H1 (cell line): ENCODE results near the gene CCDC88C. TPM values are rescaled to one million over a fixed set of nuclear protein-coding genes. Genes with fewer than 3 reads are reported as not detected.
A peak's percentile ranks its signal among the peaks of the same experiment; 100 is the strongest.

Experiments used
- CTCF ChIA-PET: fragments of 300-600 bp; sonication (Branson Sonifier 250); formaldehyde crosslinking; loops from one replicate; lab custom pipeline; 2021; ENCODE audit not compliant: partially characterized antibody; lab: Charles Lee
- POLR2A ChIA-PET: fragments of 300-600 bp; sonication (Branson Sonifier 250); formaldehyde crosslinking; loops from one replicate; lab custom pipeline; 2021; ENCODE audit warnings: inconsistent platforms; ENCODE audit not compliant: partially characterized antibody; lab: Charles Lee
- DNase-seq, 2 experiments: peaks; one replicate each; pipeline versions ENCODE4 v3.0.0 to v3.0.0-alpha.2; 2010 to 2022; ENCODE audit warnings: low spot score in 2 of 2, low read depth in 1 of 2, mixed read lengths in 1 of 2
- FAIRE-seq: peaks from 2 replicates; lab custom pipeline; 2011; peaks lifted over from hg19 to GRCh38; lab: Jason Lieb, UNC
- H2AFZ ChIP-seq: 2 replicates; pipeline ENCODE4 v1.8.1; 2012; ENCODE audit warnings: low read length, inconsistent platforms
- H2AK5ac ChIP-seq: 2 replicates; pipeline ENCODE4 v1.6.1; 2013; ENCODE audit warnings: low read depth, low read length
- H2BK120ac ChIP-seq: replicated peaks from 2 replicates; pipeline ENCODE3; 2013; ENCODE audit warnings: low read depth, low read length, inconsistent platforms
- H2BK12ac ChIP-seq: 2 replicates; pipeline ENCODE4 v1.6.1; 2013; ENCODE audit warnings: low read depth, low read length
- H2BK15ac ChIP-seq: 2 replicates; pipeline ENCODE4 v1.6.1; 2013; ENCODE audit warnings: low read length
- H2BK20ac ChIP-seq: 2 replicates; pipeline ENCODE4 v1.6.1; 2013; ENCODE audit warnings: low read length
- H2BK5ac ChIP-seq: 2 replicates; pipeline ENCODE4 v1.6.1; 2013; ENCODE audit warnings: low read depth, low read length
- H3K14ac ChIP-seq: 2 replicates; pipeline ENCODE4 v1.6.1; 2013; ENCODE audit warnings: inconsistent platforms; ENCODE audit not compliant: insufficient read length
- H3K18ac ChIP-seq: 2 replicates; pipeline ENCODE4 v1.6.1; 2013; ENCODE audit warnings: low read length; ENCODE audit errors: extremely low read depth
- H3K23ac ChIP-seq: 2 replicates; pipeline ENCODE4 v1.6.1; 2013; ENCODE audit warnings: inconsistent platforms; ENCODE audit not compliant: insufficient read length
- H3K23me2 ChIP-seq: 2 replicates; pipeline ENCODE4 v1.6.1; 2013; ENCODE audit warnings: low read depth, low read length
- H3K27ac ChIP-seq: 2 replicates; pipeline ENCODE4 v1.6.1; 2011; ENCODE audit warnings: low read depth, low read length, inconsistent platforms
- H3K27me3 ChIP-seq, 4 experiments: replicated peaks in 1 of 4; 1 replicate in 1 of 4; 2 replicates in 3 of 4; pipeline versions ENCODE4 v1.6.1 to v1.8.1; 2011 to 2013; ENCODE audit warnings: low read length in 3 of 4, mild to moderate bottlenecking in 3 of 4, inconsistent platforms in 2 of 4, mixed read lengths in 2 of 4, moderate library complexity in 1 of 4; ENCODE audit not compliant: control insufficient read depth in 3 of 4, insufficient read depth in 3 of 4; ENCODE audit errors: extremely low read depth in 1 of 4
- H3K36me3 ChIP-seq, 4 experiments: 2 replicates each; pipeline versions ENCODE4 v1.6.1 to v1.8.1; 2011 to 2013; ENCODE audit warnings: mild to moderate bottlenecking in 4 of 4, low read length in 3 of 4, moderate library complexity in 2 of 4, control low read depth in 1 of 4, inconsistent platforms in 1 of 4; ENCODE audit not compliant: insufficient read depth in 4 of 4, control insufficient read depth in 2 of 4
- H3K4ac ChIP-seq: replicated peaks from 2 replicates; pipeline ENCODE3; 2013; ENCODE audit warnings: low read length, low read depth, mixed read lengths, inconsistent platforms; ENCODE audit not compliant: insufficient read length
- H3K4me1 ChIP-seq, 4 experiments: replicated peaks in 1 of 4; 1 replicate in 1 of 4; 2 replicates in 3 of 4; pipeline versions ENCODE4 v1.6.1 to v1.8.1; 2011 to 2013; ENCODE audit warnings: low read length in 3 of 4, inconsistent platforms in 2 of 4, mixed read lengths in 1 of 4; ENCODE audit not compliant: insufficient read depth in 4 of 4, control insufficient read depth in 3 of 4
- H3K4me2 ChIP-seq, 2 experiments: 2 replicates each; pipeline versions ENCODE4 v1.6.1 to v1.8.1; 2011 to 2013; ENCODE audit warnings: low read depth in 2 of 2, low read length in 2 of 2, control low read depth in 1 of 2, inconsistent platforms in 1 of 2, mild to moderate bottlenecking in 1 of 2; ENCODE audit not compliant: insufficient read depth in 1 of 2
- H3K4me3 ChIP-seq, 4 experiments: fragments of 200-600, 300-600 bp in 1 of 4; sonication (generic), shearing (Covaris generic), sonication (Bioruptor Twin) in 1 of 4; 2 replicates each; pipeline versions ENCODE4 v1.5.1 to v1.8.1; 2011 to 2016; ENCODE audit warnings: low read length in 4 of 4, low read depth in 3 of 4, control low read depth in 2 of 4, inconsistent platforms in 2 of 4, mild to moderate bottlenecking in 2 of 4, mixed read lengths in 1 of 4, moderate library complexity in 1 of 4; ENCODE audit not compliant: insufficient read depth in 2 of 4; ENCODE audit errors: extremely low read depth in 1 of 4
- H3K56ac ChIP-seq: replicated peaks from 2 replicates; pipeline ENCODE3; 2013; ENCODE audit warnings: low read depth, mild to moderate bottlenecking, mixed read lengths, low read length, inconsistent platforms; ENCODE audit not compliant: insufficient read length
- H3K79me1 ChIP-seq: 2 replicates; pipeline ENCODE4 v1.6.1; 2013; ENCODE audit warnings: low read depth, low read length, control low read depth
- H3K79me2 ChIP-seq, 2 experiments: 2 replicates each; pipeline versions ENCODE4 v1.6.1 to v1.8.1; 2012 to 2013; ENCODE audit warnings: low read length in 2 of 2, mild to moderate bottlenecking in 2 of 2, inconsistent platforms in 1 of 2; ENCODE audit not compliant: insufficient read depth in 2 of 2, control insufficient read depth in 1 of 2
- H3K9ac ChIP-seq, 4 experiments: replicated peaks in 1 of 4; 1 replicate in 1 of 4; 2 replicates in 3 of 4; pipeline versions ENCODE4 v1.6.1 to v1.8.1; 2011 to 2013; ENCODE audit warnings: low read depth in 3 of 4, low read length in 3 of 4, control low read depth in 2 of 4, mild to moderate bottlenecking in 2 of 4, moderate library complexity in 2 of 4, inconsistent platforms in 1 of 4; ENCODE audit errors: extremely low read depth in 1 of 4
- H3K9me3 ChIP-seq, 2 experiments: 2 replicates each; pipeline versions ENCODE4 v1.6.1 to v1.8.1; 2012 to 2013; ENCODE audit warnings: mild to moderate bottlenecking in 2 of 2, moderate library complexity in 2 of 2, control low read depth in 1 of 2, inconsistent platforms in 1 of 2, low read depth in 1 of 2, low read length in 1 of 2, mixed read lengths in 1 of 2; ENCODE audit not compliant: insufficient read depth in 2 of 2
- H4K20me1 ChIP-seq, 2 experiments: replicated peaks in 1 of 2; 2 replicates each; pipeline versions ENCODE3 to v1.8.1; 2011 to 2013; ENCODE audit warnings: inconsistent platforms in 2 of 2, low read length in 2 of 2, mild to moderate bottlenecking in 1 of 2; ENCODE audit not compliant: insufficient read depth in 2 of 2, control insufficient read depth in 1 of 2
- H4K5ac ChIP-seq: 2 replicates; pipeline ENCODE4 v1.6.1; 2013; ENCODE audit warnings: low read length, low read depth, mixed read lengths, inconsistent platforms; ENCODE audit not compliant: insufficient read length
- H4K8ac ChIP-seq: 2 replicates; pipeline ENCODE4 v1.8.0; 2013; ENCODE audit warnings: mild to moderate bottlenecking, moderate library complexity, low read length, inconsistent platforms; ENCODE audit not compliant: insufficient read depth; ENCODE audit errors: extremely low read depth
- H4K91ac ChIP-seq: replicated peaks from 2 replicates; pipeline ENCODE3; 2013; ENCODE audit warnings: low read length, mixed read lengths, inconsistent platforms; ENCODE audit not compliant: insufficient read length
- WGBS, 2 experiments: shearing (Covaris generic) in 1 of 2; methylation state at CpG; one replicate each; pipeline versions ENCODE4 v1.1.6 to v1.1.7; 2013 to 2015; ENCODE audit warnings: low lambda C conversion rate in 2 of 2, mixed read lengths in 2 of 2, inconsistent platforms in 1 of 2, low coverage in 1 of 2, missing lambda C conversion rate in 1 of 2; ENCODE audit not compliant: insufficient replicate concordance in 2 of 2, insufficient coverage in 1 of 2, insufficient read length in 1 of 2; ENCODE audit errors: extremely low coverage in 1 of 2, missing lambda C conversion rate in 1 of 2; 5-methylcytosine and 5-hydroxymethylcytosine counted together
- polyA plus RNA-seq, 7 experiments: library from polyadenylated mRNA; depleted of rRNA in 3 of 7; stranded (reverse) in 5 of 7; unstranded in 2 of 7; fragments of >200 nt in 5 of 7; fragments of 200-250 nt in 2 of 7; gene quantifications; 1 replicate in 5 of 7; 2 replicates in 1 of 7; 4 replicates in 1 of 7; pipeline versions ENCODE4 v1.2.1 to v1.2.3, GENCODE V29; 2011 to 2013; ENCODE audit warnings: missing spikeins in 2 of 7, mixed read lengths in 2 of 7
- total RNA-seq: library from RNA; stranded (reverse); fragmentation: NEBNext Ultra II Directional; extraction: Animal tissue kit (Norgen Biotek cat#: 25700); gene quantifications from 2 replicates; pipeline ENCODE4 v1.2.1, GENCODE V29; 2021

CCDC88C gene
- total and polyA plus RNA-seq, 2 of the 8 experiments (the other 6 are each of a cell fraction or from before 2014, with no cell fraction given): 10.3 to 57.7 TPM

DNA sequence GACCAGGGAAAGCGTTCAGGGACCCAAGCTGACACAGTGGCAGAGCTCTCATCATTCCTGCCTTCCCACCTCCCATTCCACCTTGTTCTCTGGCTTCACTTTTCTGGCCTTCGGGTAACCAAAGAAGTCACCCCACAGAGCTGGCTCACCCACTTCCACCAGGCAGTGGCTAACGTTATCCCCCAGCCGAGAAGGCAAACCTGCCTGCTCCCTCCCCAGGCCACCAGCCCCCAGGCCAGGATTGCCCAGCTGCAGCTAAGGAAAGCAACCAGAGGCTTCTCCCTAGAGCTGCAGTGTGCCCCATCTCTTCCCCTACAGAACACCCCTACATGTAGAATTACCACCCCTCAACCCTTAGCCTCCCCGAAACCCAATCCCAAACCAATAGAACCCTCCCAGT, 22.2 kb downstream of the CCDC88C start:
- Histone ChIP-seq H2BK5ac (peak overlapping the region; percentile 64), H3K79me2 (peaks cover 11 to 94% of the 10 kb centered on the region in 2 experiments), H2BK15ac (peak overlapping the region; percentile 5; the same call in 1 of the 2 replicates), H4K20me1 (peaks cover 4 to 8% of the 10 kb centered on the region in 2 experiments), H2BK120ac (peak overlapping the region; percentile 2), H3K27me3 (no peaks in the 10 kb centered on the region), H4K5ac (peak overlapping the region; percentile 23), H3K36me3 (no peaks in the 10 kb centered on the region), H3K4me2 (peak overlapping the region; percentile 46 to 67; a peak in 3 of 4 replicates), H2BK12ac (peak overlapping the region; percentile 33), H3K56ac (no peak overlapping the region), H3K79me1 (peaks cover 31% of the 10 kb centered on the region), H3K9me3 (no peaks in the 10 kb centered on the region), H3K23ac (no peak overlapping the region), H3K14ac (no peak overlapping the region), H3K23me2 (peaks cover 2% of the 10 kb centered on the region; the same call in 1 of the 2 replicates), H3K4ac (no peak overlapping the region), H4K91ac (peak overlapping the region; percentile 15), H3K4me1 (peaks cover 37 to 68% (median 51%) of the 10 kb centered on the region in 4 experiments), H3K4me3 (peak overlapping the region in 1 of 4 experiments; percentile 6; a peak in 1 of 8 replicates), H2BK20ac (peak overlapping the region; percentile 28), H3K18ac (peak overlapping the region; percentile 81), H3K9ac (peak overlapping the region in 1 of 4 experiments; percentile 17; a peak in 1 of 7 replicates), H3K27ac (peak overlapping the region; percentile 61; the same call in 1 of the 2 replicates), H2AK5ac (peak overlapping the region; percentile 4; the same call in 1 of the 2 replicates), H2AFZ (no peak overlapping the region), H4K8ac (no peak overlapping the region; the same call in 1 of the 2 replicates)
- FAIRE-seq (no peak), DNase-seq (peak in 1 of 2 experiments; percentile 45)
- ChIA-PET CTCF (interaction anchor here (1.0 to 6.7 kb wide), 10 partner anchors 17 to 109 kb away, joined by 3 to 31 read pairs (median 4); no protein-coding TSS in a partner anchor), POLR2A (interaction anchor here (1.6 to 7.4 kb wide), 4 partner anchors 10 to 37 kb away, joined by 4 to 66 read pairs (median 6); partner anchors contain the start of gene CCDC88C)
- 62% methylated on average over 5 of the region's 5 CpGs; no CpG with 5 or more reads in 1 of the 2 experiments for WGBS, 2 experiments
